Muscle layer of duodenum (tissue), 2 donors: ENCODE data around the gene LY6G6C.

ENCODE experiments used
- H3K27ac ChIP-seq: one replicate; pipeline ENCODE4 v1.7.0; 2013; ENCODE audit warnings: mild to moderate bottlenecking, low read length
- H3K27me3 ChIP-seq: one replicate; pipeline ENCODE4 v1.7.0; 2013; ENCODE audit warnings: low read depth, mild to moderate bottlenecking, control low read depth, low read length
- H3K36me3 ChIP-seq, 2 donors: one replicate each; pipeline ENCODE4 v1.7.0; 2013; ENCODE audit warnings: low read length in 2 of 2, control low read depth in 1 of 2, mild to moderate bottlenecking in 1 of 2; ENCODE audit not compliant: insufficient read depth in 2 of 2, control insufficient read depth in 1 of 2
- H3K4me1 ChIP-seq, 2 donors: one replicate each; pipeline ENCODE4 v1.7.0; 2013; ENCODE audit warnings: low read length in 2 of 2, mild to moderate bottlenecking in 2 of 2, control low read depth in 1 of 2, moderate library complexity in 1 of 2; ENCODE audit not compliant: insufficient read depth in 2 of 2, control insufficient read depth in 1 of 2
- H3K4me3 ChIP-seq, 2 donors: one replicate each; pipeline ENCODE4 v1.7.0; 2013; ENCODE audit warnings: low read length in 2 of 2, low read depth in 1 of 2, mild to moderate bottlenecking in 1 of 2
- H3K9me3 ChIP-seq, 2 donors: one replicate each; pipeline ENCODE4 v1.7.0; 2013; ENCODE audit warnings: low read length in 2 of 2, control low read depth in 1 of 2, mild to moderate bottlenecking in 1 of 2; ENCODE audit not compliant: control insufficient read depth in 1 of 2
- donor health status: healthy.

Gene LY6G6C

GRCh38 chr6:31721351-31722020 lies at the start of gene LY6G6C:
TSS of gene LY6G6C (minus strand) at chr6:31721746. CDS start at chr6:31721679, 67 bp downstream.
- Histone ChIP-seq H3K27ac (no peak within 1 kb of the TSS), H3K4me1 (no peaks in the 10 kb centered on the region), H3K27me3 (no peaks in the 10 kb centered on the region), H3K9me3 (no peaks in the 10 kb centered on the region), H3K4me3 (no peak within 1 kb of the TSS), H3K36me3 (peaks cover 0 to 7% of the 10 kb centered on the region in 2 donors)

GRCh38 chr6:31770860-31771259 lies 49.3 kb upstream of the LY6G6C start:
- Histone ChIP-seq H3K36me3 (no peaks in the 10 kb centered on the region), H3K4me1 (peaks cover 0 to 3% of the 10 kb centered on the region in 2 donors), H3K27me3 (no peaks in the 10 kb centered on the region), H3K27ac (no peak overlapping the region), H3K9me3 (no peaks in the 10 kb centered on the region), H3K4me3 (no peak overlapping the region)

- Histone ChIP-seq H3K4me3 (no peak overlapping the region), H3K36me3 (no peaks in the 10 kb centered on the region), H3K27me3 (no peaks in the 10 kb centered on the region), H3K27ac (no peak overlapping the region), H3K9me3 (no peaks in the 10 kb centered on the region), H3K4me1 (peaks cover 0 to 7% of the 10 kb centered on the region in 2 donors)
These were observed 48.3 kb upstream of the LY6G6C start for GRCh38 chr6:31769684-31770371.

- no peaks in the 10 kb centered on the region for H3K27me3 ChIP-seq
- H3K9me3 ChIP-seq: no peaks in the 10 kb centered on the region
- no peak overlapping the region for H3K4me3 ChIP-seq
- peaks cover 0 to 7% of the 10 kb centered on the region in 2 donors for H3K4me1 ChIP-seq
- no peaks in the 10 kb centered on the region for H3K36me3 ChIP-seq
- H3K27ac ChIP-seq: no peak overlapping the region
These were observed 47.1 kb upstream of the LY6G6C start for GRCh38 chr6:31768363-31769257.

- no peak overlapping the region for H3K27ac ChIP-seq
- H3K9me3 ChIP-seq: no peaks in the 10 kb centered on the region
- no peaks in the 10 kb centered on the region for H3K27me3 ChIP-seq
These were observed 45.6 kb upstream of the LY6G6C start for GRCh38 chr6:31767096-31767645.

GRCh38 chr6:31765910-31766794 lies 44.6 kb upstream of the LY6G6C start:
- Histone ChIP-seq H3K4me3 (peak overlapping the region; percentile 15 to 48), H3K27ac (no peak overlapping the region), H3K9me3 (no peaks in the 10 kb centered on the region), H3K27me3 (no peaks in the 10 kb centered on the region), H3K36me3 (no peaks in the 10 kb centered on the region), H3K4me1 (peaks cover 0 to 10% of the 10 kb centered on the region in 2 donors)

More at GRCh38 chr6:31767096-31767645, 45.6 kb upstream of the LY6G6C start:
- Histone ChIP-seq H3K4me3 (no peak overlapping the region), H3K4me1 (peaks cover 0 to 10% of the 10 kb centered on the region in 2 donors), H3K36me3 (no peaks in the 10 kb centered on the region)

GRCh38 chr6:31765559-31765909 lies 44.0 kb upstream of the LY6G6C start:
- Histone ChIP-seq H3K36me3 (no peaks in the 10 kb centered on the region), H3K27ac (no peak overlapping the region), H3K4me1 (peaks cover 0 to 10% of the 10 kb centered on the region in 2 donors), H3K9me3 (no peaks in the 10 kb centered on the region), H3K27me3 (no peaks in the 10 kb centered on the region), H3K4me3 (peak overlapping the region in 1 of 2 donors; percentile 48)

GRCh38 chr6:31764198-31764597 lies 42.7 kb upstream of the LY6G6C start:
- no peak overlapping the region for H3K27ac ChIP-seq

GRCh38 chr6:31763619-31763940 lies 42.0 kb upstream of the LY6G6C start:
- Histone ChIP-seq H3K4me3 (no peak overlapping the region), H3K36me3 (no peaks in the 10 kb centered on the region), H3K4me1 (peaks cover 0 to 10% of the 10 kb centered on the region in 2 donors), H3K27me3 (no peaks in the 10 kb centered on the region), H3K9me3 (no peaks in the 10 kb centered on the region), H3K27ac (no peak overlapping the region)

More at GRCh38 chr6:31764198-31764597, 42.7 kb upstream of the LY6G6C start:
- Histone ChIP-seq H3K36me3 (no peaks in the 10 kb centered on the region), H3K4me3 (no peak overlapping the region), H3K27me3 (no peaks in the 10 kb centered on the region), H3K4me1 (peaks cover 0 to 10% of the 10 kb centered on the region in 2 donors), H3K9me3 (no peaks in the 10 kb centered on the region)

- H3K4me1 ChIP-seq: peaks cover 0 to 10% of the 10 kb centered on the region in 2 donors
- no peaks in the 10 kb centered on the region for H3K36me3 ChIP-seq
- H3K9me3 ChIP-seq: no peaks in the 10 kb centered on the region
- H3K27me3 ChIP-seq: no peaks in the 10 kb centered on the region
- no peak overlapping the region for H3K27ac ChIP-seq
- H3K4me3 ChIP-seq: no peak overlapping the region
These were observed 41.5 kb upstream of the LY6G6C start for GRCh38 chr6:31762878-31763618.
